ENCODE data around the gene PNO1.

DNA sequence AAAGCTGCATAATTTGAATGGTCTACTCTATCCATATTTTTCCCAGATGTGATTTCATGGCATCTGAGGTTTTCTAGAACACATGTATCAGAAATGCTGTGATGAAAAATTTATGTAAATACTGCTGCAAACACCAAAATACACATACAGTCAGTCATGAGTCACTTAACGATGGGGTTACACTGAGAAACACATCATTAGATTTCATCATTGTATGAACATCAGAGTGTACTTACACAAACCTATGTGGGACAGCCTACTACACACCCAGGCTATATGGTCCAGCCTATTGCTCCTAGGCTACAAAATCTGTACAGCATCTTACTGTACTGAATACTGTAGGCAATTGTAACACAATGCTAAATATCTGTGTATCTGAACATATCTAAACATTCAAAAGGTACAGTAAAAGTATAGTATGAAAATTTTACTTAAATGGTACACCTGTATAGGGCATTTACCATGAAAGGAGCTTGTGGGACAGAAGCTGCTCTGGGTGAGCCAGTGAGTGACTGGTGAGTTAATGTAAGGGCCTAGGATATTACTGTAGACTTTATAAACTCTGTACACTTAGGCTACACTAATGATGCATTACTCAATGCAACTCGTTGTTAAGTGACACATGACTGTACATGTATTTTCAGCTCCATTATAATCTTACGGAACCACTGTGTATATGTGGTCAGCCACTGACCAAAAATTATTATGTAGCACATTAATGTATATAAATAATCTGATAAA, 33.5 kb downstream of the PNO1 start:
- TF ChIP-seq, protein P1, sequence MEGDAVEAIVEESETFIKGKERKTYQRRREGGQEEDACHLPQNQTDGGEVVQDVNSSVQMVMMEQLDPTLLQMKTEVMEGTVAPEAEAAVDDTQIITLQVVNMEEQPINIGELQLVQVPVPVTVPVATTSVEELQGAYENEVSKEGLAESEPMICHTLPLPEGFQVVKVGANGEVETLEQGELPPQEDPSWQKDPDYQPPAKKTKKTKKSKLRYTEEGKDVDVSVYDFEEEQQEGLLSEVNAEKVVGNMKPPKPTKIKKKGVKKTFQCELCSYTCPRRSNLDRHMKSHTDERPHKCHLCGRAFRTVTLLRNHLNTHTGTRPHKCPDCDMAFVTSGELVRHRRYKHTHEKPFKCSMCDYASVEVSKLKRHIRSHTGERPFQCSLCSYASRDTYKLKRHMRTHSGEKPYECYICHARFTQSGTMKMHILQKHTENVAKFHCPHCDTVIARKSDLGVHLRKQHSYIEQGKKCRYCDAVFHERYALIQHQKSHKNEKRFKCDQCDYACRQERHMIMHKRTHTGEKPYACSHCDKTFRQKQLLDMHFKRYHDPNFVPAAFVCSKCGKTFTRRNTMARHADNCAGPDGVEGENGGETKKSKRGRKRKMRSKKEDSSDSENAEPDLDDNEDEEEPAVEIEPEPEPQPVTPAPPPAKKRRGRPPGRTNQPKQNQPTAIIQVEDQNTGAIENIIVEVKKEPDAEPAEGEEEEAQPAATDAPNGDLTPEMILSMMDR (conservative IDR thresholded peaks at IDR 0.05; ENCODE audit: low read depth, low read length), result no peak
- TF ChIP-seq EZH2 (IDR thresholded peaks at IDR 0.05; ENCODE audit: borderline replicate concordance, low read depth, low read length, poor library complexity, severe bottlenecking), result no peak

All from A673 (cell line).